PC-3 (cell line): Measurements from ENCODE around the gene MEAF6.
A peak's percentile ranks its signal among the peaks of the same experiment; 100 is the strongest.

ENCODE experiments used
- CTCF ChIP-seq: fragments of 300-600 bp; sonication (generic); conservative IDR thresholded peaks from 2 replicates; pipeline ENCODE4 v1.5.1; 2017; ENCODE audit warnings: antibody characterized with exemption, low read depth, mild to moderate bottlenecking, low read length
- EZH2 ChIP-seq: fragments of 300-600 bp; sonication (generic); IDR thresholded peaks from one replicate; pipeline ENCODE4 v1.6.1; 2017; ENCODE audit warnings: antibody characterized with exemption, mild to moderate bottlenecking, low read length; ENCODE audit not compliant: unreplicated experiment
- EZH2phosphoT487 ChIP-seq: fragments of 300-600 bp; sonication (generic); IDR thresholded peaks from 2 replicates; pipeline ENCODE4 v1.6.1; 2018; ENCODE audit warnings: mild to moderate bottlenecking, antibody characterized with exemption, low read length, borderline replicate concordance

- TF ChIP-seq CTCF (peak; percentile 37; the same call in 1 of the 2 replicates), EZH2 (no peak), EZH2phosphoT487 (no peak)
Observed at GRCh38 chr1:37458551-37458950, 56.0 kb downstream of the MEAF6 start.
